HEK293 (cell line): ENCODE data around the gene TMEM72.

Experiments
- GLI4 ChIP-seq: fragments of 450-650 bp; formaldehyde crosslinking; IDR thresholded peaks from 2 replicates; pipeline ENCODE4 v1.5.1; 2016; ENCODE audit warnings: missing biosample characterization, missing genetic modification characterization
- SP2 ChIP-seq: fragments of 450-650 bp; formaldehyde crosslinking; IDR thresholded peaks from 2 replicates; pipeline ENCODE4 v1.5.1; 2016; ENCODE audit warnings: missing biosample characterization, missing genetic modification characterization
- TRIM28 ChIP-seq: IDR thresholded peaks from 2 replicates; pipeline ENCODE4 v1.6.1; 2011; ENCODE audit warnings: low read length, control low read depth, borderline replicate concordance
- ZNF175 ChIP-seq: fragments of 450-650 bp; formaldehyde crosslinking; IDR thresholded peaks from 2 replicates; pipeline ENCODE4 v1.5.1; 2016; ENCODE audit warnings: missing biosample characterization, missing genetic modification characterization
- ZNF24 ChIP-seq: fragments of 450-650 bp; formaldehyde crosslinking; IDR thresholded peaks from 2 replicates; pipeline ENCODE4 v1.5.1; 2016; ENCODE audit warnings: missing biosample characterization, missing genetic modification characterization
- ZNF311 ChIP-seq: fragments of 450-650 bp; formaldehyde crosslinking; IDR thresholded peaks from 2 replicates; pipeline ENCODE4 v1.5.1; 2017; ENCODE audit warnings: missing biosample characterization, missing genetic modification characterization, borderline replicate concordance
- ZNF354C ChIP-seq: fragments of 450-650 bp; formaldehyde crosslinking; IDR thresholded peaks from 2 replicates; pipeline ENCODE4 v1.5.1; 2016; ENCODE audit warnings: missing biosample characterization, missing genetic modification characterization, low read depth, borderline replicate concordance
- ZNF549 ChIP-seq: fragments of 450-650 bp; IDR thresholded peaks from 2 replicates; pipeline ENCODE4 v1.5.1; 2018; ENCODE audit warnings: missing biosample characterization, missing genetic modification characterization, mild to moderate bottlenecking, inconsistent platforms, moderate library complexity
- ZNF629 ChIP-seq: fragments of 450-650 bp; formaldehyde crosslinking; IDR thresholded peaks from 2 replicates; pipeline ENCODE4 v1.5.1; 2017; ENCODE audit warnings: missing biosample characterization, missing genetic modification characterization
- ZNF792 ChIP-seq: fragments of 450-650 bp; formaldehyde crosslinking; IDR thresholded peaks from 2 replicates; pipeline ENCODE4 v1.5.1; 2016; ENCODE audit warnings: missing biosample characterization, missing genetic modification characterization
- ZSCAN5A ChIP-seq: fragments of 450-650 bp; formaldehyde crosslinking; IDR thresholded peaks from 2 replicates; pipeline ENCODE4 v1.5.1; 2016; ENCODE audit warnings: missing biosample characterization, missing genetic modification characterization
- TF ChIP-seq, protein P1 (sequence below): fragments of 450-650 bp; formaldehyde crosslinking; IDR thresholded peaks from 2 replicates; pipeline ENCODE4 v1.5.1; 2016; ENCODE audit warnings: missing biosample characterization, missing genetic modification characterization
- TF ChIP-seq, protein P2 (sequence below): sonication (generic); formaldehyde crosslinking; IDR thresholded peaks from 2 replicates; pipeline ENCODE4 v1.8.1; 2022; ENCODE audit warnings: mild to moderate bottlenecking, moderate library complexity, missing genetic modification reagents
- TF ChIP-seq, protein P3 (sequence below): fragments of 450-650 bp; formaldehyde crosslinking; IDR thresholded peaks from 2 replicates; pipeline ENCODE4 v1.5.1; 2016; ENCODE audit warnings: missing biosample characterization, missing genetic modification characterization

DNA sequence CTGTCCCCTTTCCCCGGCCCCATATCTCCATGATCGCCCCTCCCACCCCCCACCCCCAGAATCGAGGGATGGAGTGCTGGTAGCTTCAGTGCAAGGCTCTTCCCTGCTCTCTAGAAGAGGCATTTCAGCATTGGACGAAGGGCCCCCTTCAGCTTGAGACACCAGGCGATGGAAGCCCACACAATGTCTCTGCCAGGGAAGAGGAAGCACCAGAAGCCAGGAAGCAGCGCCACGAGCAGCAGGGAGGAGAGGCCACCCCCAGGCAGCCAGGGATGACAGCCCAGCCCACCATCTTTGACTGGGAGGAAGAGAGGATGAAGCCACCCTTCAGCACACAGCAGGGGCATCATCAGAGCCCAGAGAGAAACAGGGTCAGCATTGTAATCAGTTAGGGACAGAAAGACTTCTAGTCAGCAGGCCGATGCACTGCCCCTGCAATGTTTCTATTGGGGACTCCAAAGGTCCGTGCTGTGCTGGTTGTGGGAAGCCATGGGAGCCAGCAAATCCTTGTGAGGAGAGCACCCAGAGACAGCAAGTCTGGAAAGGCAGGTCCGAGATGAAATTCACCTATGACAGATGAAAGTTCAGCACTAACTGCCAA, 15.7 kb downstream of the TMEM72 start:
- TF ChIP-seq, protein P1, sequence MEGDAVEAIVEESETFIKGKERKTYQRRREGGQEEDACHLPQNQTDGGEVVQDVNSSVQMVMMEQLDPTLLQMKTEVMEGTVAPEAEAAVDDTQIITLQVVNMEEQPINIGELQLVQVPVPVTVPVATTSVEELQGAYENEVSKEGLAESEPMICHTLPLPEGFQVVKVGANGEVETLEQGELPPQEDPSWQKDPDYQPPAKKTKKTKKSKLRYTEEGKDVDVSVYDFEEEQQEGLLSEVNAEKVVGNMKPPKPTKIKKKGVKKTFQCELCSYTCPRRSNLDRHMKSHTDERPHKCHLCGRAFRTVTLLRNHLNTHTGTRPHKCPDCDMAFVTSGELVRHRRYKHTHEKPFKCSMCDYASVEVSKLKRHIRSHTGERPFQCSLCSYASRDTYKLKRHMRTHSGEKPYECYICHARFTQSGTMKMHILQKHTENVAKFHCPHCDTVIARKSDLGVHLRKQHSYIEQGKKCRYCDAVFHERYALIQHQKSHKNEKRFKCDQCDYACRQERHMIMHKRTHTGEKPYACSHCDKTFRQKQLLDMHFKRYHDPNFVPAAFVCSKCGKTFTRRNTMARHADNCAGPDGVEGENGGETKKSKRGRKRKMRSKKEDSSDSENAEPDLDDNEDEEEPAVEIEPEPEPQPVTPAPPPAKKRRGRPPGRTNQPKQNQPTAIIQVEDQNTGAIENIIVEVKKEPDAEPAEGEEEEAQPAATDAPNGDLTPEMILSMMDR (tag by site-specific recombination), result no peak
- no peak for TF ChIP-seq ZNF311
- TF ChIP-seq, protein P2, sequence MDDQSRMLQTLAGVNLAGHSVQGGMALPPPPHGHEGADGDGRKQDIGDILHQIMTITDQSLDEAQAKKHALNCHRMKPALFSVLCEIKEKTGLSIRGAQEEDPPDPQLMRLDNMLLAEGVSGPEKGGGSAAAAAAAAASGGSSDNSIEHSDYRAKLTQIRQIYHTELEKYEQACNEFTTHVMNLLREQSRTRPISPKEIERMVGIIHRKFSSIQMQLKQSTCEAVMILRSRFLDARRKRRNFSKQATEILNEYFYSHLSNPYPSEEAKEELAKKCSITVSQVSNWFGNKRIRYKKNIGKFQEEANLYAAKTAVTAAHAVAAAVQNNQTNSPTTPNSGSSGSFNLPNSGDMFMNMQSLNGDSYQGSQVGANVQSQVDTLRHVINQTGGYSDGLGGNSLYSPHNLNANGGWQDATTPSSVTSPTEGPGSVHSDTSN (CRISPR knock-in tag), result no peak
- TF ChIP-seq ZNF792, result no peak
- TF ChIP-seq ZNF629 (tag by site-specific recombination), result no peak
- no peak for TF ChIP-seq ZNF549
- no peak for TF ChIP-seq ZNF24 (tag by site-specific recombination)
- TF ChIP-seq, protein P3, sequence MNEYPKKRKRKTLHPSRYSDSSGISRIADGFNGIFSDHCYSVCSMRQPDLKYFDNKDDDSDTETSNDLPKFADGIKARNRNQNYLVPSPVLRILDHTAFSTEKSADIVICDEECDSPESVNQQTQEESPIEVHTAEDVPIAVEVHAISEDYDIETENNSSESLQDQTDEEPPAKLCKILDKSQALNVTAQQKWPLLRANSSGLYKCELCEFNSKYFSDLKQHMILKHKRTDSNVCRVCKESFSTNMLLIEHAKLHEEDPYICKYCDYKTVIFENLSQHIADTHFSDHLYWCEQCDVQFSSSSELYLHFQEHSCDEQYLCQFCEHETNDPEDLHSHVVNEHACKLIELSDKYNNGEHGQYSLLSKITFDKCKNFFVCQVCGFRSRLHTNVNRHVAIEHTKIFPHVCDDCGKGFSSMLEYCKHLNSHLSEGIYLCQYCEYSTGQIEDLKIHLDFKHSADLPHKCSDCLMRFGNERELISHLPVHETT, result no peak
- no peak for TF ChIP-seq TRIM28
- TF ChIP-seq SP2, result no peak
- no peak for TF ChIP-seq GLI4
- TF ChIP-seq ZSCAN5A (tag by site-specific recombination), result no peak
- TF ChIP-seq ZNF175 (tag by site-specific recombination), result no peak
- no peak for TF ChIP-seq ZNF354C
